DMS53 treated with DMSO at 0.1 percent for 48 hours (cell line): ENCODE data around the gene SEL1L3.

ENCODE experiments used
- DNase-seq: peaks from one replicate; lab custom pipeline; 2025; ENCODE audit not compliant: unreplicated experiment; lab: John Stamatoyannopoulos, UW

SEL1L3 gene

DNA sequence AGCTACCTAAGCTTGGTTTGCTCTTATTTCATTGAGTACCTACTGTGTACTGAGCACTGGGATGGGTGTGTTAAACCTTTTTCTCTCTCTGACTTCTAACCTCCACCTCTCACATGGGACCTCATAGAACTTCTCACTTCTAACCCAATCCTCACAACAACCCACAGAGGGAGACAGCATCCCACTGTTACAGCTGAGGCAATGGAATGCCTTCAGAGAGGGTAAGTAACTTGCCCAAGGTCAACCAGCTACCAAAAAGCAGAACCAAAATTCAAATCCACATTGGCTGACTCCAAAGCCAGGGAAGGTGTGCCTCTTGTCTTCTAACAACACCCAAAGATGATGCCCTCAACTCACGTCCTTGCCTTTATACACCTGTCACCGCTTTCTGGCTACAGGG, 5.4 kb downstream of the SEL1L3 start:
- no peak for DNase-seq

DNA sequence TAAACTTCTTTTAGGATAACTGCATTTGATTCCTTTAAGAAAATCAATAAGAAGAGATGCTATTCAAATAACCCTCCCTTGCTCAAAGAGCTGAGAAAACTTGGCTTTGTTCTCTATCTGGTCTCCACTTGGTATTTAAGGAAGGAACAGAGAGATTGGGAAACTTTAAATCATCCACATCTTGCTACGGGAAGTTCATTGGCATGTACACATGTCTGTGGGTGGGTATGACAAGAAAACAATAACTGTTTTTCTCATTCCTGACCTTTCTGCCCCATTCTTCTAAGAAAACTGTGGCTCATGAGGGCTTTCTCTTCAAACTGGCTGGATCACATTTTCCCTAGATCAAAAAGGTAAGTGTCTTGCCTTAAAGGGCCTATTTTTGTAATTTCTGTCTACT, 6.0 kb downstream of the SEL1L3 start:
- DNase-seq: no peak

DNA sequence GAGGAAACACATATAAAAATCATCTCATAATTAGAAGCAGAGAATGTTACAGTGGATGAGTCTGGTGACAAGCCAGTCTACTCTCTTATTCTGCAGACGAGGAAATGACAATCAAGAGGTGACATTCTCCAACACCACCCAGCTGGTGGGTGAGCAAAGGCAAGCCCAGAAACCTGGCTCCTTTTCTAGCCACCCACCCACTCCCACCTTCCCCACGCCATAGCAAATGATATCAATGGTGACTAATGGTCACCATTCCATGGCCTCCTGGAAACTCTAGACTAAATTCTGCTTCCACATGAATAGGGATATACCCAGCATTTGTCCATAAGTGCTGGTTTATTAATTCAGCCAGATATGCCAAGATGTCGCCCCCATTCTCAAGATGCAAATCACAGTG, 10.7 kb downstream of the SEL1L3 start:
- DNase-seq: no peak

DNA sequence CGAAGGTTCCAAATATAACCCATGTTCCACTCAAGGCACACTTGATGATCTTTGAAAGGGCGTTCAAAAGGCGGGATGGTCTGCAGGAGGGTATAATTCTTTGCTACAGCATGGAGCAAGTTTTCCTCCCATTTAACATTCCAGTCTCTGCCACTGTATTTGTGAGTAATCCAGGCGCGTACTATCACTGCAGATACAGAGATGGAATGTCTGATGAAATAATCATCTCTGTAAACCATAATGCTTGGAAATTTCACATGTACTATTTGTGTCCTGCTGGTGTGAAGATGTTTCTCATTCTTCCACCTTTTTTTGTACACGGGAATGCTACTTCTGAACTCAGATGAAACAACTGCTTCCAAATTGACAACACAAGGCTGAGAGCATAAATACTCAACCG, 15.5 kb downstream of the SEL1L3 start:
- DNase-seq: no peak

DNA sequence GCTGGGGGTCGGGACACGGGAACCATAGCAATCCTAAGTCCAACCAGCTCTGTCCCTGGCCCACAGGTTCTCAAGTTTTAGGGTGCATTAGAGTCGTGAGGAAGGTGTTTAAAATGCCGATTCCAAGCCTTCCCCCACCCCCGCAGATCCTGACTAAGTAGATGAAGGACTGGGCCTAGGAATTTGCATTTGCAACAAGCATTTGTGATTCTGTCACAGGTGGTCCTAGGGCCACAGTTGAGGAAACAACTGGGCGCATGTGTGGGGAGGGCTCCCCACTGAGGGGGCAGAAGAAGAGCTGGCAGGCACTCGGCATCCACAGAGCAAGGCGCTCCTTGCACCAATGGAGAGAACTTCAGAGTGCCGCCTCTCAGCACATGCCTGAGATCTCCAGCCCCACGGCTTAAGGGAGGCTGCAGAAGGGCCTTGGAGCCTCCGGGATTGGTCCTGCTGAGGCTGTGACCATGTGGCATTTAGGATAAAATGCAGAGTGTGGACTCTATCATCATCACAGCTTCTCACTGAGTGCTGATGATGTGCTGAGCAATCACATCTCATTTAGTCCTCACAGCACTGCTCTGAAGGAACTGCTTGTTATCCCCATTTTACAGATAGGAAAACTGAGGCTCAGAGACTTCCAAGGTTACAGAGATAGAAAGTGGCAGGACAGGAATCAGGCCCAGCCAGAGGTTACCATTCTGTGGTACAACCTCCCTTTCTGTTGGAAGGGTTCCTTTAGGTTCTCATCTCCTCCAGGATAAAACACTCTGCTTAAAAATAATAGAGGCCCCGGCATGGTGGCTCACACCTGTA, 16.7 kb downstream of the SEL1L3 start:
- DNase-seq: no peak

DNA sequence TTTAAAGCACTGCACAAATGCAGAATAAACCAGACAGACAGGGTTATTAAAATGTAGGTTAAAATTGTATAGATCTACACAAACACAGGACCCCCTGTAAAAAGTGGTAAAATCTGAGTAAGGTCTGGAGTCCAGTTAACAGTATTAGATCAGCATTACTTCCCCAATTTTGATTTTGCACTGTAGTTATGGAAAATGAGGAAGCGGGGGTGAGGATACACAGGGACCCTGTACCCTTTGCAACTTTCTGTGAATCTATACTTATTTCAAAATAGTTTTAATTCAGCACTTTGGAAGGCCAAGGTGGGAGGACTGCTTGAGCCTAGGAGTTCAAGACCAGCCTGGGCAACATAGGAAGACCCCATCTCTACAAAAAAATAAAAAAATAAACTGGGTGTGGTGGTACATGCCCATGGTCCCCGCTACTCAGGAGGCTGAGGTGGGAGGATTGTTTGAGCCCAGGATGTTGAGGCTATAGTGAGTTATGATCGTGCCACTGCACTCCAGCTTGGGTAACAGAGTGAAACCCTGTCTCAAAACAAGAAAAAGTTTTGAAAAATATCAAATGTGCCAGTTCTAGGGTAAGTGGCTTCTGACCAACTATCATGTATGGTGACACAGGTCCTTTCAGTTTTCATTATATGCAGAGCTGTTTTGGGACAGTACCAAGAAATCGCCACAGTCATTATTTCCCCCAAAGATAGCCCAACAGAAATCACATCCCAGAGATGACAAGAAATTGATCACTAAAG, 17.7 kb downstream of the SEL1L3 start:
- no peak for DNase-seq

DNA sequence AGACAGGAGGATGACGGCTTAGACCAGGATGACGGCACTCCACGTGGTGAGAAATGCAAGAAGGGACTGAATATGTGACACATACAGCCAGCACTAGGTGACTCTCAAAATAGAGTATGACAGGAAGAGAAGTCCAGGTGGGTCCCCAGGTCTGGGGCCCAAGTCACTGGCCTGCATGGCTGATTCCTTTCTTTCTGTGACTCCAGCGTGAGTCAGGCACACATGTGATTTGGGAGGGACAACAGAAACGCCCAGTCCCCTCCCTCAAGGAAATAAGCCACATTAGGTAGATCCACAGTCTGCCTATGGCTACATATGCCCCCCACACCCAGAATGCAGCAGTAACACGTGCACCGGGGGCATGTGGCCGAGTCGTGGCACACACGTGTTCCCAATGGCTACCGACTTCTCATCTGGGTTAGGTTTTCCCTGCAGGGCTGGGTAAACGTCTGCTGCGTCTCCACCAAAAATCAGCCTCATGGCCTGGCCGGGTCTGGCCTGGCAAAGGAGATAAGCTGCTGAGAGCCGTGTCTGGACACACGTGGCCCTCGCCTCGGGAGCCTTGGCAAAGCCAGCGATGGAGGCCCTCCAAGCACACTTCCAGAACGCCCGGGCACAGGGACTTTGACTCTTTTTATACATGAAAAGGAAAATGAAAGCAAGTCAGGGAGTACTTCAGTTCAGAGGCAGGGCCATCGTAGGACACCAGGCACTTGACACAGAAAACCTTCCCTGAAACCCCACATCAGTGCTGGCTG, 19.3 kb downstream of the SEL1L3 start:
- DNase-seq: no peak

DNA sequence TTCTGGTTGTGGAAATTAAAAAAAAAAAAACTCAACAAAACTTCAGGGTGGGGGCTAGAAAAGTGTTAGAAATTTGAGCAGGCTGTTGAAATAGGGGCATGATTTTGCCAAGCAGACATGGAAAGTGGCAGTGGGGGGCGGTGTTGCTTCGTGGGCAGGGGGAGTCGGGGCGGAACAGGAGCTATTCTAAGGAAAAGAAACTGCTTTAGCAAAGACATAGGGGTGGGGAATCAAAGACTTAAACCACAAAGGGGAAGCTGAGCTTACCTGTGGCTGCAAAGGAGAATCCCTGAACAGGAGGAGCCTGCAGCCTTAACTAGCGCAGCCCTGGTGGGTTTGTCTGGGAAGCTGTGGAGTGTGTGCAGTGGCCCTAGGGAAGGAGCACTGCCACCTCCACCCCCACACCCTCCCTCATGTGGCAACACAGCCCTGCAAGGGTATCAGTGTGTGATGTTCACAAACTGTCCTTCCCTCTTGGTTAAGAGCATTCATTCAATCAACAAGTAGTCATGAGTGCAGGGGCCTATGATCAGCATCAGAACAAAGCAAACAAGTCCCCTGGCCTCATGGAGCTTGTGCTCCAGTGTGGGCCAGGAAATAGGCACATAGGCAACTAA, 20.5 kb downstream of the SEL1L3 start:
- DNase-seq: no peak

DNA sequence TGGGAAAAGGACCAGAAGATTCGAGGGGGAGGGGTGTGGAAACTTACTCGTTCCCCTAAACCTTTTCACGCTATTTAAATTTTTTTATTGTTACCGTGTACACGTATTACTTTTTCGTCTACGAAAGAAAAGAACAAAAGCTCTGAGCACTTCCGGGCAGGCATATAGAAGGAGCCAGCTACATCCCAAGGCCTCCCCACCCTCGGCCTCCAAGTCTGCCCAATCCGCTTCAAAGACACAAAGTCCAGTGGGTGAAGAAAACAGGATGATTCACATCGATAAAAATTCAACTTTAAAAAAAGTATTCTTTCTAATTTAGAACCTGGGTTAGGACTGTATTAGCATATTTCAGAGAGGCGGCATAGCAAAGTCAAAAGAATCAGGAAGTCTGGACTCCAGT, 23.1 kb downstream of the SEL1L3 start:
- DNase-seq: no peak

DNA sequence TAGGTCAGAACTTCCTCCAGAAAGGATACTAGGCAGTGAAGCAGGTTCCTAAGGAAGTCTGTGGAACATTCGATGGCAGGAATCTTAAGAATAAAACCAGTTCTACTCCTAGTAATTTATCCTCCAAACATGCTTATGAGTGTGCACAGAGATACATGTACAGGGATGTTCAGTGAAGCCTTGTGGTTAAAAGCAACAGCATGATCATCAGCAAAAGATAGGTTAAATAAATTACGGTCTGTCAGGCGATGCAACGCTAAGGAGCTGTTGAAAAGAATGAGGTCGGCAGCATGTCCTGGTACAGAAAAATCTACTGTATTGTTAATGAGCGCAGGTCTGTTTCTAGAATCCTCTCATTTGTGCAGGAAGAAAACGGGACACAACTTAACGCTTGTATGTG, 23.6 kb downstream of the SEL1L3 start:
- DNase-seq: no peak

DNA sequence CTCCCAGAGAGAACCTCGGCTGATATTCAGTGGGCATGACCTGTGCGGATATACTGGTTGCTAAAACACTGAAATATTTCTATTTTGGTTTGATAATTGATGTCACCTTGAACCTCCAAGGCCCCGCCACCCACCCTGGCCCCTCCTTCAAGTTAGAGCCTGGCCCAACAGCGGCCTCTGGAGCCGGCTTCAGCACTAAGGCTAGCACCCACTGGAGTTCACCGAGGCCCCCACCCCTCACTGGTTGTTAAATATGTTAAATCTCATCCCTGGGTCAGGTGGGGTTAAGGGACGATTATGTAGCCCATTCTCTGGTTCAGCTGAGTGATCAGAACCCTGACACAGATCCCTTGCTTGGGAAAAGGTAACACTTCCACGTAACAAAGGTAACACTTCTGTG, 24.3 kb downstream of the SEL1L3 start:
- DNase-seq: no peak

DNA sequence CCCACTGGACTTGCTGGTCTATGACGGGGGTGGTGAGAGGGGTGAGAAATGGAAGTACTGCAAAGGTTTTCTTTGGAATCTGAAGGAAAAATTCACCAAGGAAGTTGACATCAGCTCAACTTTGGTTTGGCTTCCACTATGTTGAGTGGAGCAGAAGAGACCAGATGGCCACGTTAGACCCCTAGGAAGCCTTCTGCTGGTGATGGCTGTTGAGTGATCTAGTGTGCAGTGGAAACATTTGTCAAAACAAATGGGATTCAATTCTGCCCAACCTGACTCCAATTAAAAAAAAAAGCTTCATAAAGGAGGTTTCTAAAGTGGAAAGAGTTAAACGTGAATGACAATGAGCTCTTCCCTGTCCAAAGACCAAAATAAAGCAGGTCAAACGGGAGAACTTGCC, 25.7 kb downstream of the SEL1L3 start:
- DNase-seq: no peak

DNA sequence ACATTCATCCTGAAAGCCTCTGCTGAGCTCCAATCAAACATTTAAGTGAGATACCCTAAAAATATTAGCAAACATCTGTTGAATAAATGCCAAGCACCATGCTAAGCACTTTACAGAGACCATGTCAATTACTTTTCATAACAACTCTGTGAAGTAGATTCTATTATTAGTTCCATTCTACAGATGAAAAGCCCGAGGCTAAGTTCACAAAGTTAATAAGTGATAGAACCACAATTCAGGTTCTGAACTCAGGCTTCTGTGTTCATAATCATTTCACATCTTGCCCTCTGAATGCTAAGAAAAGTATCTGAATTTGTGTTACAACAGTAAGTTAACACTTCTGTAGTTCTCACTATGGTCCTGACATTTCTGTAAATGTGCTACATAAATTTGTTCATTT, 27.4 kb downstream of the SEL1L3 start:
- DNase-seq: no peak

DNA sequence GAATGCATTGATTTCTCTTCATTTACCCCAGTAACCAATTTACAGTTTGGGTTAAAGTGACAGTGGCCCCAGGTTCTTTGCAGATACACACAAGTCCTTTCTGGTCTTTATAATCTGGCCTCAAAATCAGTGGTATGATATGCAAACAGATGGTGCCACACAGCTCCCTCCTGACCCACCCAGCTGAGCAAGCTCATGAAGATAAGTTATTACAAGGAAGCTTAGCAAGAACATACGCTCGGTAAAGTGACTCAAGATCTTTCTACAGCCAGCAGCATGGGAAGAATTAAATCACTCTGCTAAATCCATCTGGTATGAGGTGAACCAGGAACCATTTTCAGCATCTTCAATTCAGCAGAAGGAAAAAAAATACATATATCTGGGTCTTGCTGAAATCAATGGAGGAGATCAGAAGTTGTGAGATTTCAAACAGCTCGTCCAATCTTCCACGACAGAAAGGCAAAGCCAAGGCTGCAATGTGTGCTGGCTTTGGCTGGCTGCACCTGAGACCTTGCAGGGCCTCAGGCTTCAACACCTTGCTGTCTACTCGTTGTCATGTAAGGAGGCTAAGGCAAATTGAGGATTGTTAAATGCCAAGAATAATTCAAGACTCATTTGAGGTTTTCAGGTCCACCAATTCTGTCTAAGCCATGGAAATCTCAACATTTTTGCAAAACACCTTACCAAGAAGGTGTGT, 28.2 kb downstream of the SEL1L3 start:
- DNase-seq: no peak

DNA sequence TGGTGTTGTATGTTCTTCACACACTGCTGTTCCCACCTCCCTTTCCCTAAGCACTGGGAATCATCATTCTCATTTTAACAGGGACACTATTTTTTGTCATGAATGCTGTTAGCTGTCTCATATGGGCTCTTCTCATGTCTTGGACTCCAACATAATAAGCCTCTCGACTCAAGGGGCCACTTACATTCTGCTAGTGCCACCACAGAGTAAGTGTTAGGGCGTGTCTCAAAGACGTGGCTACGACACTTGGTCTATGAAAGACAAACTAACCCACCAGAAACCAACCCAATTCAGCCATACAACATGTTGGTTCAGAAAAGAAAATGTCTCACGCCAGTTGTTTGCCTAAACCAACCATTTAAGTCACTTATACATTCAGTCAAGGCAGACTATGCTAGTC, 32.2 kb downstream of the SEL1L3 start:
- DNase-seq: no peak

DNA sequence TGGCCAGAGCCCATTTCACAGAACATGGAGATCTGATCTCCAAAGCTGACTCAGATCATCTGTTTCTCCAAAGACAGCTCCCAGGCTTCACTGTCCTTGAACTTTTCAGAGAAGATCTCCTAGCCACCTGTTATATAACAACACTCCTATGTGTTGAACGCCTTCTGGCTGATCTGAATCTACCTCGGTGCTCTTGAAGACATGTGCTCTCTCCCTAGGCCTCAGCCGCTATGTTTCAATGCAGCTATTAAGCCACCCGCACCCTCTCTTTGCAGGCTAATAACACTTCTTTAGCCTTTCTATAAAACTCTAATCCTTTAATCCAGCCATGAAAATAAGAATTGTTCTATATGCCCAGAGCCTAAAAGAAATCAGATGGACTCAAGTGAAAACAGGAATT, 34.9 kb downstream of the SEL1L3 start:
- DNase-seq: no peak

DNA sequence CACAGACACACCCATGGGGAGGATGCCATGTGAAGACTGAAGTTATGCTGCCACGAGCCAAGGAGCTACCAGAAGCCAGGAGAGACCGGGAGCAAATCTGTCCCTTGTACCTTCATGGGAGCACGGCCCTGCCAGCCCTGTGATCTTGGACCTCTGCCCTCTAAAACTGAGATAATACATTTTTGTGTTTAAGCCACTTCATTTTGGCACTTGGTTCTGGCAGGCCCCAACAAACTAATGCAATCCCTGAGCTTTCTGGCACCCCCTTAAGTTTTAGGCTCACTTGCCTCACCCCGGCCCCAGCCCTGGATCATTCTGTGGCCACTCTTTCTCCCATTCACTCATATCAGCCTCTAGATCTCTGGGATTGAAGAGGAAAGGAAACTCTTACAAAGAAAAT, 35.4 kb downstream of the SEL1L3 start:
- no peak for DNase-seq

DNA sequence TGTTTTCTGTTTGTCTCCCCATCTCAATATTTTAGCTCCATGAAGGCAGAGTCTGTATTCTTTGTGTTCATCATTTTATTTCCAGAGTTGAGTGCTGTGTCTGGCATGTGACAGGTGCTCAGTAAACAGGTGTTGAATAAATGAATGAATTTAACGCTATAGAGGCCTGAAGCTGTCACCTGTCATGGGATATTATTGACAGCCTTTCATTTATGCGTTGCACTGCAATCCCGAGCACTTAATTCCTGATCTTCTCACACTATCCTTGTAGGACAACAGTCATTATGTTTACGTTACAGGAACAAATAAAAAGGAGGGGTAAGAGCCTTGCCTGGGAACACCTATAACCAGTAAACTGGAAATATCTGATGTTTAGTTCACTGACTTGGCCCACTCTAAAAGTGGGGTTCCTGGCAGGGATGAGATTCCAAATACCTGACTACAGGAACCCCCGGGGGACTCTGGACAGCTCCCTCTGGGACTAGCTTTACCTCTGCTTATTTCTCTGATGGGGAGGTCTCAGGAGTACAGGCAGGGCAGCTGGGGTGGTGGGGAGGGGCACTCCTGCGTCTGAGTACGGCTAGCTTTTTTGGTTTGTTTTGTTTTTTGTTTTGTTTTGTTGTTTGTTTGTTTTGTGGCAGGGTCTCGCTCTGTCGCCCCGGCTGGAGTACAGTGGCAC, 36.6 kb downstream of the SEL1L3 start:
- no peak for DNase-seq

DNA sequence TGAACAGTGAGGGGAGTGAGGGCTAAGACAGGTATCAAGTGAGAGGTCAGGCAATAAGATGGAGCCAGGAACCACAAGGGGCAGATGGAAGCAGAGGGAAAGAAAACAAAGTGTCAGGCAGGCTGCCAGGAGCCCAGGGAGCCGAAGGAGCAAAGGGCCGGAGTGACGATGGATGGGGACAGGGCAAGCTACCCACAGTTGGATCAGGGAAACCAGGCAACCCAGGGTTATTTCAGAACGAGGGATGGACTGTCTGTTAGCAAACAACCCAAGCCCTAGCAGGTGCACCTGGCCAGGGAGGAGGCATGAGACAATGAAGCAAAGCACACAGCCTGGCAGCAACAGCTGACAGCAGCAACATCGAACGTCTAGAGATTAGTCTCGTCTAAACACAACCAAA, 39.2 kb downstream of the SEL1L3 start:
- DNase-seq: no peak

DNA sequence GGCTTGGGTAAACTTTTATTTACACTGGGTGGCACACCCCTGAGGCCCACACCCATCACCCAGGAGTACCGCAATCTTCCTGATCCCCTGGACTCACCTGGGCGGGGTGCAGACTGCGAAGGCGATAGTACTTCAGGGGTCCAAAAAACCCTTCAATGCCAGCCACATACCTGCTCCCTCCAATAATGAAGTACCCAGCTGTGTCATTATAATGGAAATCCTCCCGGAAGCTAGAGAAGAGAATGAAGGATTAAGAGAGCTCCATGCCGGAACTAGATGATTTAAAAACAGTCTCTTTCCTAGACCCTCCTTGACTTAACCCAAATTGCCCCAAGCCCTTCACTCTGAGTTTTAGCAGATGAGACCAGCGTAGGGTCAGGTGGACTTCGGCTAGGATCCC, 40.9 kb downstream of the SEL1L3 start:
- no peak for DNase-seq
